Body of pancreas (tissue), 4 donors: ENCODE data around the gene NUP210. TPM values are rescaled to one million over a fixed set of nuclear protein-coding genes. Genes with fewer than 3 reads are reported as not detected.
"Not testable (repeated sequence)": the region's sequence is repeated elsewhere in the genome, so short reads cannot be mapped to it uniquely, and the experiment has no call there.

Source experiments
- ATAC-seq: fragments of 150-250 bp; one replicate; pipeline ENCODE4 v1.9.1; 2016
- DNase-seq, 4 donors: peaks; one replicate each; pipeline ENCODE4 v3.0.0-alpha.2; 2019
- H3K27ac ChIP-seq, 4 donors: fragments of 200-600 bp; sonication (generic); 1 replicate in 3 of 4; 2 replicates in 1 of 4; pipeline versions ENCODE4 v1.5.1 to v1.6.1; 2016 to 2019; ENCODE audit warnings: mild to moderate bottlenecking in 1 of 4, mixed read lengths in 1 of 4, moderate library complexity in 1 of 4
- H3K27me3 ChIP-seq, 2 donors: fragments of 200-600 bp; sonication (generic); one replicate each; pipeline ENCODE4 v1.6.0; 2016; ENCODE audit warnings: mild to moderate bottlenecking in 1 of 2
- H3K36me3 ChIP-seq, 2 donors: fragments of 200-600 bp; sonication (generic); replicated peaks in 1 of 2; 2 replicates each; pipeline ENCODE4 v1.5.1; 2016; ENCODE audit warnings: low read depth in 2 of 2; ENCODE audit not compliant: insufficient read depth in 1 of 2
- H3K4me1 ChIP-seq: fragments of 200-600 bp; sonication (generic); one replicate; pipeline ENCODE4 v1.6.0; 2016
- H3K4me3 ChIP-seq, 2 donors: fragments of 200-600 bp; sonication (generic); 1 replicate in 1 of 2; 2 replicates in 1 of 2; pipeline ENCODE4 v1.5.1; 2016 to 2019
- H3K9me3 ChIP-seq, 3 donors: fragments of 200-600 bp; sonication (generic); 1 replicate in 2 of 3; 2 replicates in 1 of 3; pipeline ENCODE4 v1.5.1; 2016
- POLR2A ChIP-seq, 3 donors: fragments of 450-650 bp; IDR thresholded peaks; one replicate each; pipeline ENCODE4 v1.6.1; 2016; ENCODE audit warnings: antibody characterized with exemption in 3 of 3, mild to moderate bottlenecking in 2 of 3
- WGBS, 2 donors: methylation state at CpG; one replicate each; pipeline ENCODE4 v1.1.5; 2017; 5-methylcytosine and 5-hydroxymethylcytosine counted together
- intact Hi-C: fragments of 100-400 bp; cut with DNase I; formaldehyde crosslinking; loops from one replicate; pipeline ENCODE4 v1.15.1; 2023
- total RNA-seq, 2 donors: library from RNA; depleted of rRNA; stranded (reverse); fragments of >200 nt; gene quantifications; one replicate each; pipeline ENCODE4 v1.1.0, GENCODE V29; 2016
- TF ChIP-seq, protein P1 (sequence below), 7 experiments: fragments of 450-650 bp in 4 of 7; fragments of 200-600 bp in 3 of 7; sonication (generic) in 3 of 7; IDR thresholded peaks; one replicate each; pipeline ENCODE4 v1.5.1; 2016 to 2019; ENCODE audit warnings: antibody characterized with exemption in 7 of 7

Gene NUP210
- total RNA-seq, 2 donors from 2014 or later: 16.3 to 19.1 TPM

DNA sequence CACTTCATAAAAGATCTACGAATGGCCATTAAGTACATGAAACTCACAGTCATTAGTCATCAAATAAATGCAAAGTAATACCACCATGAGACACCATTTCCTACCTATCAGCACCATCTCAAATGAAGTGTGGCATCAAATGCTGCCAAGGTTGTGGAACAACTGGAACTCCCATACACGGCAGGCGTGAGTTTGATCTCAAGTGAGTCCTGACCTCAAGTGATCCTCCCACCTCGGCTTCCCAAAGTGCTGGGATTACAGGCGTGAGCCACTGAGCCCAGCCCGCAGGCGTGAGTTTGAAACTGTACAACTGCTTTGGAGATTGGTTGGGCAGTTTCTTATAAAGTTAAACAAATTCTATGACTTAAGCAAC lies 31.2 kb upstream of the NUP210 start:
- ATAC-seq (no peak), DNase-seq (peak in 2 of 4 donors; percentile 8 to 19)
- Histone ChIP-seq H3K9me3 (no peaks in the 10 kb centered on the region), H3K27ac (peak overlapping the region in 2 of 4 donors; percentile 80 to 89), H3K36me3 (no peaks in the 10 kb centered on the region), H3K4me3 (peak overlapping the region in 1 of 2 donors; percentile 30), H3K27me3 (no peaks in the 10 kb centered on the region), H3K4me1 (peaks cover 11% of the 10 kb centered on the region)
- TF ChIP-seq POLR2A (IDR thresholded peaks at IDR 0.05): no peak
- TF ChIP-seq, protein P1, sequence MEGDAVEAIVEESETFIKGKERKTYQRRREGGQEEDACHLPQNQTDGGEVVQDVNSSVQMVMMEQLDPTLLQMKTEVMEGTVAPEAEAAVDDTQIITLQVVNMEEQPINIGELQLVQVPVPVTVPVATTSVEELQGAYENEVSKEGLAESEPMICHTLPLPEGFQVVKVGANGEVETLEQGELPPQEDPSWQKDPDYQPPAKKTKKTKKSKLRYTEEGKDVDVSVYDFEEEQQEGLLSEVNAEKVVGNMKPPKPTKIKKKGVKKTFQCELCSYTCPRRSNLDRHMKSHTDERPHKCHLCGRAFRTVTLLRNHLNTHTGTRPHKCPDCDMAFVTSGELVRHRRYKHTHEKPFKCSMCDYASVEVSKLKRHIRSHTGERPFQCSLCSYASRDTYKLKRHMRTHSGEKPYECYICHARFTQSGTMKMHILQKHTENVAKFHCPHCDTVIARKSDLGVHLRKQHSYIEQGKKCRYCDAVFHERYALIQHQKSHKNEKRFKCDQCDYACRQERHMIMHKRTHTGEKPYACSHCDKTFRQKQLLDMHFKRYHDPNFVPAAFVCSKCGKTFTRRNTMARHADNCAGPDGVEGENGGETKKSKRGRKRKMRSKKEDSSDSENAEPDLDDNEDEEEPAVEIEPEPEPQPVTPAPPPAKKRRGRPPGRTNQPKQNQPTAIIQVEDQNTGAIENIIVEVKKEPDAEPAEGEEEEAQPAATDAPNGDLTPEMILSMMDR (IDR thresholded peaks at IDR 0.05): no peak
- WGBS, 2 donors: 3 to 9% methylated on average over 3 to 7 of the region's 7 CpGs
- intact Hi-C loops: no loop called here

DNA sequence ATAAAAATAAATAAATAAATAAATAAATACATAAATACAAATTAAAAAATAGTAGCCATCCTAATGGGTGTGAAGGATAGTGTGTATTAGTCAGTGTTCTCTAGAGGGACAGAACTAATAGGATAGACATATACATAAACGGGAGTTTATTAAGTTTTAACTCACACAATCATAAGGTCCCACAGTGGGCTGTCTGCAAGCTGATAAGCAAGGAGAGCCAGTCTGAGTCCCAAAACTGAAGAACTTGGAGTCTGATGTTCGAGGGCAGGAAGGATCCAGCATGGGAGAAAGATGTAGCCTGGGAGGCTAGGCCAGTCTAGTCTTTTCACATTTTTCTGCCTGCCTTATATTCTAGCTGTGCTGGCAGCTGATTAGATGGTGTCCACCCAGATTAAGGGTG lies 22.8 kb upstream of the NUP210 start:
- H3K27ac ChIP-seq, DNase-seq, H3K4me3 ChIP-seq, ATAC-seq, H3K27me3 ChIP-seq, H3K4me1 ChIP-seq, H3K36me3 ChIP-seq, H3K9me3 ChIP-seq, intact Hi-C loops: not testable (repeated sequence)
- WGBS, 2 donors: 83 to 94% methylated on average over 2 of the region's 2 CpGs

DNA sequence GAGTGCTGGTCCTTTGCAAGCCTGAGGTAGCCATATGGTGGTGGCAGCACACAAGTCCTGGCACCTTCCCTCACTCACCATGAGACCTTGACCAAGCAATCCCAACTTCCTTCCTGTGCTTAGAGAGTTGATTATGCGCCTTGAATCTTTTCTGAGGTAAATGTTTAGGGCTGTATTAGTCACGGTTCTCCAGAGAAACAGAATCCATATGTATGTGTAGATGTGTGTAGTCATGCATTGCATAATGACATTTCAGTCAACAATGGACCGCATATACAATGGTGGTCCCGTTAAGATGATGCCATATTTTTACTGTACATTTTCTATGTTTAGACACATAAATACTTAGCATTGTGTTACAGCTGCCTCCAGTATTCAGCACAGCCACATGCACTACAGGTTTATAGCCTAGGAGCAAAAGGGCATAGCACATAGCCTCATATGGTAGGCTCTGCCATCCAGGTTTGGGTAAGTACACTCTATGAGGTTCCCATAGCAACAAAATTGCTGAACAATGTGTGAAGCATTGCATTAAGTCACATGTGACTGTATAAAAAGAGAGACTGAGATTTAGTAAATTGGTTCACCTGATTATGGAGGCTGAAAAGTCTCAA lies 20.2 kb upstream of the NUP210 start:
- H3K4me3 ChIP-seq: no peak overlapping the region
- intact Hi-C loops: no loop called here
- no peaks in the 10 kb centered on the region for H3K9me3 ChIP-seq
- H3K27ac ChIP-seq: no peak overlapping the region
- H3K27me3 ChIP-seq: no peaks in the 10 kb centered on the region
- no peak for TF ChIP-seq POLR2A (IDR thresholded peaks at IDR 0.05)
- TF ChIP-seq, protein P1 (IDR thresholded peaks at IDR 0.05): no peak
- no peak for DNase-seq
- H3K4me1 ChIP-seq: no peaks in the 10 kb centered on the region
- WGBS, 2 donors: 67 to 79% methylated on average over 4 of the region's 4 CpGs
- no peaks in the 10 kb centered on the region for H3K36me3 ChIP-seq
- ATAC-seq: no peak

GRCh38 chr3:13436213-13436612 lies 16.1 kb upstream of the NUP210 start:
- H3K4me1 ChIP-seq, intact Hi-C loops, DNase-seq, H3K27ac ChIP-seq, H3K36me3 ChIP-seq, H3K27me3 ChIP-seq, H3K4me3 ChIP-seq, ATAC-seq, H3K9me3 ChIP-seq: not testable (repeated sequence)
- WGBS, 2 donors: 79 to 86% methylated on average over 4 of the region's 4 CpGs

DNA sequence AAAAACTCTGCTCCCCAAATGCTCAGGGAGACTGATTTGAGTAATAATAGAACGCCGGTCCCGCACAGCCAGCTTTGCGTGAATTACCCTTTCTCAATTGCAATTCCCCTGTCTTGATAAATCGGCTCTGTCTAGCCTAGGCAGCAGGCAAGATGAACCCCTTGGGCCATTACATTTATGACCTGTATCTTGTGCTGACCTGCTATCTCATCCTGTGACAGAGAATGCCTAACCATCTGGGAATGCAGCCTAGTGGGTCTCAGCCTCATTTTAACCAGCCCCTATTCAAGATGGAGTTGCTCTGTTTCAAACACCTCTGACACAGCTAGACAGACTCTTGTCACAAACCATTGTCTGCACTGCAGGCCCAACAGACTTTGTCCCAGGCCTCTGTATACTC lies 13.8 kb upstream of the NUP210 start:
- ATAC-seq: no peak
- no peaks in the 10 kb centered on the region for H3K9me3 ChIP-seq
- intact Hi-C loops: no loop called here
- H3K27ac ChIP-seq: no peak overlapping the region
- DNase-seq: no peak
- no peaks in the 10 kb centered on the region for H3K36me3 ChIP-seq
- no peak overlapping the region for H3K4me3 ChIP-seq
- WGBS, 2 donors: 81 to 85% methylated on average over 5 of the region's 5 CpGs
- no peaks in the 10 kb centered on the region for H3K27me3 ChIP-seq
- TF ChIP-seq, protein P1 (IDR thresholded peaks at IDR 0.05): no peak
- TF ChIP-seq POLR2A (IDR thresholded peaks at IDR 0.05): no peak
- no peaks in the 10 kb centered on the region for H3K4me1 ChIP-seq

DNA sequence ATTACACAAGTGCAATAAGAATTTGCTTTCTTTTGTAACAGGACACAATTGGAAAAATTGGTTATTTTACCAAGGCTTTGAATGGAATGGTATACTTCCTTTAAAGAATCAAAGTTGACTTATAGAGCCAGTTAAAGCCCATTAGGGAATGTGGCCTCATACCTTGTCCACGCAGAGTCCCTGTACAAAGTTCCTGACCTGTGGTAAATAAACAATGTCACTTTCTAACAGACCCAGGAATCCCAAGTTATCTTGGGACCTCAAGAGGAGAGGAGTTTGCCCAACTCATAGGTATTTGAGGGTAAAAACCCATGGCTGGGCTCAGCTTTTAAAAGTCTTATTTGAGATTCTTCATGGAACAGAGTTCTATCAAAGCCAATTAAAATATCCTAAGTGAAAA lies 12.0 kb upstream of the NUP210 start:
- Histone ChIP-seq H3K4me1 (no peaks in the 10 kb centered on the region), H3K27ac (no peak overlapping the region), H3K4me3 (no peak overlapping the region), H3K36me3 (no peaks in the 10 kb centered on the region), H3K9me3 (no peaks in the 10 kb centered on the region), H3K27me3 (no peaks in the 10 kb centered on the region)
- 42 to 84% methylated on average over 1 of the region's 1 CpG for WGBS, 2 donors
- DNase-seq: no peak
- ATAC-seq: no peak
- intact Hi-C loops: no loop called here
- TF ChIP-seq, protein P1 (IDR thresholded peaks at IDR 0.05): no peak
- no peak for TF ChIP-seq POLR2A (IDR thresholded peaks at IDR 0.05)

GRCh38 chr3:13430411-13430875 lies 10.3 kb upstream of the NUP210 start:
- WGBS, 2 donors: 82 to 86% methylated on average over 2 of the region's 2 CpGs
- ATAC-seq, H3K4me3 ChIP-seq, H3K4me1 ChIP-seq, H3K9me3 ChIP-seq, H3K36me3 ChIP-seq, DNase-seq, intact Hi-C loops, H3K27me3 ChIP-seq, H3K27ac ChIP-seq: not testable (repeated sequence)
